Fibroblast of skin of left biceps (primary cell): Measurements from ENCODE around the gene COL8A1.

Experiments
- DNase-seq, 2 experiments: peaks; one replicate each; pipeline ENCODE4 v3.0.0-alpha.2; 2013; ENCODE audit warnings: low read depth in 2 of 2

Gene COL8A1

DNA sequence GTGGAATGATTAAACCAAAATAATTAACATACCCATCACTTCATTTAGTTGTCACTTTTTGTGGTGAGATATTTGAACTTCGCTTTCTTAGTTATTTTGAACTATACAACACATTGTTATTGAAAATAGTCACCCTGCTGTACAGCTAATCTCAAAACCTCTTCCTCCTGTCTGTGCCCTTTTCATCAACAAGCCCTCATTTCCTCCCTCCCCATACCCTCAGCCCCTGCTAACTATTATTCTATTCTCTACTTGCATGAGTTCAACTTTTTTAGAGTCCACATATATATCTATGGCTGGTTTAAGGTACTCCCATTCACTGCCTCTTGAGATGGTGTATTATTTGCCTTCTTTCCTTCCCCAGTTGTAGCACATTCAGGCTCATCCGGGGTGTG, 32.2 kb downstream of the COL8A1 start:
- no peak for DNase-seq

GRCh38 chr3:99674086-99674789, 35.8 kb downstream of the COL8A1 start:
- DNase-seq = peak; percentile 31 to 37

GRCh38 chr3:99678023-99678422, 39.6 kb downstream of the COL8A1 start:
- peak; percentile 43 to 55 for DNase-seq

DNA sequence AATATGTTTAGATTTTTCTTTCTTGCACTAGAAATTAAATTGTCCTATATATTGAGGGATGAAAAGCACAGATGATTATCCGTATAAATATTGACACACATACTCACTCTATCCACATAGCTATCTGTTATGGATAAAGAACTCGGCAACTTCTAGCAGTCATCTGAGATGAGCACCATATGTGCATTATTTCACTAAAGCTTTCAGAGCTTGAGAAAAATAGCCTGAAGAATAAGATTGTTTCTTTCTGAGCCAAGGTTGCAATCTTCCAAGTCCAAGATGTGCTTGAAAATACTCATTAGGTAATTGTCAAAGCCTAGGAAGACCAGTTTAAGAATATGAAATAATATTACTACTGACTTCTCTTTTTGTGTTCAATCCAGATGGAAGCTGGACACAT, 40.5 kb downstream of the COL8A1 start:
- no peak for DNase-seq

DNA sequence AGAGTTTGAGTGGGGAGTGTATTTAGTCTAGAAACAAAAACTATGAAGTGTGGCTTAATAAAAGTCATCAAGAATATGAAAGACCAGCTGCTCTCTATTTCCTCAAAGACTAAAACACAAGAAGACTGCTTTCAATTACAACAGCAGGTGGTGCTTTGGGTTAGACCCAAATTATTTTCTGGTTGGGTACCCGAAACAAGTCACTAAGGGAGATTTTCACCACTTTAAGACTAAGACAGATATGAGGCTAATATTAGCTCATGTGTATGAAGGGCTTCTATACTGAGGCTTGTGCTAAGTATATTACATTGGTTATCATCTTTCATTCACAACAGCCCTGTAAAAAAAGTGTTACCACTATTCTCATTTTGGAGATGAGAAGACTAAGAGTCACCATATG, 43.1 kb downstream of the COL8A1 start:
- no peak for DNase-seq

DNA sequence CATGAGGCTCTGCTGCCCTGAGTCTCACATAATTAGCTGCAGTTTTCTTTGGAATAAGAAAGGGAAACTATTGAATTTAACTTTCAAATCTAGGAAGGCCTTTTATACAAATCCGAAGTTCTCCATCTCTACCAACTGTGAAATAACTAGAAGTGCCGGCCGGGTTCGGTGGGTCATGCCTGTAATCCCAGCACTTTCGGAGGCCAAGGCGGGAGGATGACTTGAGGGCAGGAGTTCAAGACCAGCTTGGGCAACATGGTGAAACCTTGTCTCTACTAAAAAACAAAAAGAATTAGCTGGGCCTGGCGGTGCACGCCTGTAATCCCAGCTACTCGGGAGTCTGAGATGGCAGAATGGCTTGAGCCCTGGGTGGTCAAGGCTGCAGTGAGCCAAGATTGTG, 43.6 kb downstream of the COL8A1 start:
- no peak for DNase-seq

DNA sequence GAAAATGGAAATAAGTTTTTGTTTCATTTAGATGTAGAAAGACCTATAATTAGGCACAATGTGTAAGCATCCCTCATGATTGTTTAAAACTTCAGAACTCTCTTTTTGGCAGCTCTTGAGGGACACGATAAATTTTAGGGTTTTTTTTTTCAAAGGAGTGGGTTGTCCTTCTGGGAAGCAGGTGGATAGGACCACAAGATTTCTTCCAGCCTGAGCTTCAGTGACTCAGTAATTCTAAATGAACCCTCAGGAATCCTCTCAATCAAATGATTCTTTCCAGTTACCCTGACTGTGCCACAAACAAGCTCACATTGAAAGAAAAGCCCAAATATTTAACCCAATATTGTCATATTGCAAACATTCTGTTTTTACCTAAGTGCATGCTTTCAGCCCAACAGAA, 45.1 kb downstream of the COL8A1 start:
- no peak for DNase-seq

- no peak for DNase-seq
Observed at GRCh38 chr3:99683876-99684275, 45.5 kb downstream of the COL8A1 start.

DNA sequence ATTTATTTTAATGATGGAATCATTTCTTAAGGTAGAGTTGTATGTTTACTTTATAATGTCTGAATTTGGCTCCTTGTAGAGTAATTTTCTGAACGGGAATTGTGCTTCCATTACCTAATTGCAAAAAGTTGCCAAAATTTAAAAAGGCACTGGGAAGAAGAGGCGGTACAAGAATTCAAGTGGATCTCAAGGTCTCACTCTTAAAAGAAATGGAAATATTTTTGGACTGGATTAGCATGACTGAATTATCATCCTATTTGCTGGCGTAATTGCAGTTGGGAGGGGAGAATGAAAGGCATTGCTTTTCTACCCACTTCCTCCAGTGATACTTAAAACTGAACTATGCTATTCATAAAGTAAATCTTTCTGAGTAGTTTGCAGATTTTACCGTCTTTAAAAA, 46.2 kb downstream of the COL8A1 start:
- no peak for DNase-seq

DNA sequence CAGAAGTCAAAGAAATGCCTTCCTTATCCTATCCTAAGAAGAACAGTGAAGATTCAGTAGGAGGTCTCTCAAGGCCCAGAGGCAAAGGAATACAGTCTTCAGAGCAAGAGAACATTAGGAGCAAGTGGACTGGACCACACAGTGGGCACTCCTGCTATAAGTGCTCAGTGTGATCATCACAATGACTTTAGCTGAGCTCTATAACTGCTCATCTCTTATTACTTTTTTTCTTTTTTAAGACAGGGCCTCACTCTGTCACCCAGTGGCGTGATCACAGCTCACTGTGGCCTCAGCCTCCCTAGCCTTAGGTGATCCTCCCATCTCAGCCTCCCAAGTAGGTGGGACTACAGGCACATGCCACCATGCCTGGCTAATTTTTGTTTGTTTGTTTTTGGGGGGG, 48.1 kb downstream of the COL8A1 start:
- no peak for DNase-seq

DNA sequence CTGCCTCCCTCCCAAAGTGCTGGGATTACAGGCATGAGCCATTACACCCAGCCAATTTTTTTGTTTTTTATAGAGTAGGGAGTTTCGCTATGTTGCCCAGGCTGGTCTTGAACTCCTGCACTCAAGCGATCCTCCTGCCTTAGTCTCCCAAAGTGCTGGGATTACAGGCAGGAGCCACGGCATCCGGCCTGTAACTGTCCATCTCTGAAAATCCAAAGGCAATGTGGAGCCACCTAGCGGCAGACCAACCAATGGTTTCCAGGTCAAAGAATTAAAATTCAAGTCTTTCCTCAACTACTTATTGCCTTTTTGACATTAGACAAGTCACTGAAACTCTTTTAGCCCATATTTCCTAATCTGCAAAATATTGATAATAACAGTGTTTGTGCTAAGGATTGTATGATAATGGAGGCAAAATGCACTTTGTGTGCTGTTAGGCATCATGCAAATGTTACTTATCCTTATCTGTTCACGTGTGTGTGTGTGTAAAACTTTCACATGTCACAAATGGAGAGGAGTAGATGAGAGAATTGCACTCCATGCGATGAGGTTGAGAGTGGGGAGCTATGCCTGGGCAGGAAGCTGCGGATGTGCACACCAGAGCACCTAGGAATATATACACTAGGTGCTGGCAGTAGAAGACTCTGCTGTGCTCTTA, 48.7 kb downstream of the COL8A1 start:
- peak in 1 of 2 experiments; percentile 32 for DNase-seq

DNA sequence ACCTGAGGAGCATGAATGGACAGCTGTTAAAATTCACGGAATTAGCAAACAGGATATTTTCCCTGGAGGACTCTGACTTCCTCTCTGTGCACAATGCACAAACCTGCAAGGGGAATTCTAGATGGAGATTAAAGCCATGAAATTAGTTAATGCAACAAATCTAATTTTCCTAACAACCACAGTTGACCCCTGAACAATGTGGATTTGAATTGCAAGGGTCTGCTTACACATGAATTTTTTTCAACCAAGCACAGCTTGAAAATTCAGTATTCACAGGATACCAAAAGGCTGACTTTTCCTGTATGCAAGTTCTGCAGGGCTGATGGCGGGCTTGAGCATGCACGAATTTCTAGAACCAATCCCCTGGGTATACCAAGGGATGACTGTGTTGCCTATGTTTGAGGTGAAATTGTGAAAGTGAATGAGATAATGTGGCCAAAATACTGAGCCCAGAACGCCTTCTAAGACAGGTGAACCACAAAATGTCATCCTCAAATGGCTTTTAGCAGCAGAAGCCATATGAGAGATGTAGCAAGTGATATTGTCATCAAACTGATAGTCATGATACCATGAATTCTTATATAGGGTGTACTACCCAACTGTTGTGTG, 52.5 kb downstream of the COL8A1 start:
- no peak for DNase-seq

- DNase-seq = no peak
Observed at GRCh38 chr3:99693636-99694035, 55.2 kb downstream of the COL8A1 start.

DNA sequence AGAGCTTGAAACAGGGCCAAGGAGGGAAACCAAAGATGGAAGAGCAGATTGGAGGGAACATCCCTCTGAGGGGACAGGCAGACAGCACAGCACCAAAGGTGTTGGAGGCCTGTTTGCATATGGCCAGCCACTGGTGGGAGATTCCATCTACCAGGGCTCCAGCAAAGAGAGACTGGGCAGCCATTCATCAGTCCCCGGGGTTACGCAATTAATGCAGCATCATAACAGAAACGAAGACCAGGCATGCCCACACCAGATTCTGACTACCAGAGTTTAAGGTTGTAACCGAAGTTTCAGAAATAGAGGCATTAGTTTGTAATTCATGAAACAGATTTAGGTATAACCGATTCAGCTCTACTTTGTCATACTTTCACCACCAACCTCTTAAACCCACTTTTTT, 58.1 kb downstream of the COL8A1 start:
- DNase-seq = no peak

GRCh38 chr3:99697250-99697649, 58.9 kb downstream of the COL8A1 start:
- no peak for DNase-seq

GRCh38 chr3:99698932-99699331, 60.5 kb downstream of the COL8A1 start:
- no peak for DNase-seq

DNA sequence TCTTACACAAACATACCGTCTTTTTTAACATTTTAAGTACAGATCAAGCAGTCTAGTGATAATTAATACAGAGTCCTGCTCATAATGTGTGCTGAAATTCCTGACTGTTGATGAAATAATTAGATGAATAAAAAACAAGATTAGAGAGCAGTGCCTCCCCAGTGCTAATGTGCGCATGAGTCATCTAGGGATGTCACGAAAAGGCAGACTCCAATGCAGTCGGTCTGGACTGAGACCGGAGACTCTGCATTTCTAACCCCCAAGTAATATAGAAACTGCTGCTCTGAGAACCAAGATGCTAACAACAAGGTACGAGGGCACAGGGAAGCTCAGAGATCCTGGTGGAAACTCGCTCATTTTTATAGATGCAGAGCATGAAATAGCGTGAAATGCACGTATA, 61.4 kb downstream of the COL8A1 start:
- DNase-seq = no peak

DNA sequence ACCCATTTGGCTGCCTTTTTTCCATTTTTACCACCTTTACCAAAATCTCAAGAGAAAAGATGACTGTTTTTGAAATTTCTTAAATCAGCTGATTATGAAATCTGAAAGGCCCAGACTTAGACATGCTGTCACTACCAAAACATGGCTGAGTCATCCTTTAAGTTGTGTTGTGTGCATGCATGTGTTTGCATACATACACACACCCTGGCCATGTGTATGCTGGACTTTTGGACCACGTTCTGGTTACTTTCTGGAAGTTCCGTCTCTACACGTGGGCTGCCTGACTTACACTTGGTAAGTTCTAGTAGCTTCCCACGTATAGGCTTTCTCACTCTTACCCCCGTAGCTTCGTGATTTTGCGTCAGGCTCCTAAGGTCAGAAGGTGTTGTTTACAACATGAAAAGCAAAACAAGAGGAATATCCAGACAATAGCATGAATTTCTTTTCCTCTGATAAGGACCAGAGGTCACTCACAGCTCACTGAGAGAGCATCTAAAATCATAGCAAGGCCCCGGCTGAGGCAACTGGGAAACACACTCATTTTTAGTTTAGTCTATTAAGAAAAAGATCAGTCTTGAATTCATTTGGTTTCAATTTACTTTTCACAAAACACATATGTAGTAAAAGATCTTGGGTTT, 62.4 kb downstream of the COL8A1 start:
- DNase-seq = no peak

DNA sequence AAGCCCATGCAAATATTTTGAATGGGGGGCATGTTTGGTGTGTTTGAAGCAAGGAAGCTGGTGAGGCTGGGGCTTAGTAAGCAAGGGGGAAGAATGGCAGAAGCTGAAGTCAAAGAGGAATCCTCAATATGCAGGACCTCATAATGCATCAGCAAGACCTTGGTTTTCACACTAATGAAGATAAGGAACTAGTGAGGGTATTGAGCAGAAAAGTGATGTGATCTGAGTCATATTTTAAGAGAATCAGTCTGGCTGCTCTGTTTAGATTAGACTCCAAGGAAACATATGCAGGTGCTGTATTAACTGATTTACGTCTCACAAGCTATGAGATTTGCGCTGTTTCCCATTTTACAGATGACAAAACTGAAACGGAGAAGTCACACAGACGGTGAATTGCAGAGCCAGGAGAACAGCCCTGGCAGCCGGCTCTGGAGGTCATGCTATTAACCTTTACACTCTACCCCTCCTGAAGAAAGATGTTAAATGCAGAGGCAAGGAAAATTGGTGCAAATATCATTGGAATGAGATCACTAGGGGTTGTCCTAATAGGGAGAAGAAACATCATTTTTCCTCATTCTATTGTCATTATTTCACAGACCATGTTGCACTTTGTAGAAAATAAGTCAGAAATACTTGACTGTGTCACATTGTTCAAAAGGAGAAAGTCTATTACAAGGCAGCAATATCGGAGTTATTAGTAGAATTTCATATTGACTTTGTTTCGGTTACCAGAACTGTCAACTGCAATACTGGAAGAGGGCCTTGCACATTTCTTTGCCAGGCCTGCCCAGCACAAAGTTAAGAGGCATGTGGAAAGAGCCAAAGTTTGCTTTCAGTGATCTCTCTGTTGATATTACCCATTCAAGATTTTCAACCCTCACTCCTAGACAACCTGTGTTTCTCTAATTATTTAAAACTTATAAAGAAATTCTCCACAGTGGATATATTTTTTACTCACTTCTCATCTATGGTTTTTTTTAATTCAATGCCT, 64.9 kb downstream of the COL8A1 start:
- DNase-seq = no peak

- no peak for DNase-seq
Observed at GRCh38 chr3:99704417-99704816, 66.0 kb downstream of the COL8A1 start.

DNA sequence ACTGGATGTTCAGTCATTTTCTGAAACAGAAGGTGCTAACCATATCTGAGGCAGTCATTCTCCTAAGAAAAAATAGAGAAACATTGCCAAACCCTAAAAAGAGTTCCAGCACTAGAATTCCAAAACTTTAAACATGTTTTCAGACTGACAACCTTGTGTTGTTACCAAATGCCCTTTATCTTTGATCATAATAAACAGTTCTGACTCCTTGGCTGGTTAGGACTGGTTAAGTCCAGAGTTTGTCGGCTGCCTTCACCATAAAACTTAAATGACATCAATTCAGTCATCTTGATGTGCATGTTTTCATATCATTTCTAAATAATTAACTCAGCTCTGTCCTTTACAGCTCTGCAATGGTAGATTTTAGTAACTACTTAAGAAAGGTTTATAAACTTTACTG, 68.0 kb downstream of the COL8A1 start:
- no peak for DNase-seq
